ENCODE measurements around the gene CCDC89. TPM values are rescaled to one million over a fixed set of nuclear protein-coding genes. Genes with fewer than 3 reads are reported as not detected.
A peak's percentile ranks its signal among the peaks of the same experiment; 100 is the strongest.
"Not testable (repeated sequence)": the region's sequence is repeated elsewhere in the genome, so short reads cannot be mapped to it uniquely, and the experiment has no call there.

Gene CCDC89
- total and polyA plus RNA-seq, 5 donors from 2014 or later, result not detected

DNA sequence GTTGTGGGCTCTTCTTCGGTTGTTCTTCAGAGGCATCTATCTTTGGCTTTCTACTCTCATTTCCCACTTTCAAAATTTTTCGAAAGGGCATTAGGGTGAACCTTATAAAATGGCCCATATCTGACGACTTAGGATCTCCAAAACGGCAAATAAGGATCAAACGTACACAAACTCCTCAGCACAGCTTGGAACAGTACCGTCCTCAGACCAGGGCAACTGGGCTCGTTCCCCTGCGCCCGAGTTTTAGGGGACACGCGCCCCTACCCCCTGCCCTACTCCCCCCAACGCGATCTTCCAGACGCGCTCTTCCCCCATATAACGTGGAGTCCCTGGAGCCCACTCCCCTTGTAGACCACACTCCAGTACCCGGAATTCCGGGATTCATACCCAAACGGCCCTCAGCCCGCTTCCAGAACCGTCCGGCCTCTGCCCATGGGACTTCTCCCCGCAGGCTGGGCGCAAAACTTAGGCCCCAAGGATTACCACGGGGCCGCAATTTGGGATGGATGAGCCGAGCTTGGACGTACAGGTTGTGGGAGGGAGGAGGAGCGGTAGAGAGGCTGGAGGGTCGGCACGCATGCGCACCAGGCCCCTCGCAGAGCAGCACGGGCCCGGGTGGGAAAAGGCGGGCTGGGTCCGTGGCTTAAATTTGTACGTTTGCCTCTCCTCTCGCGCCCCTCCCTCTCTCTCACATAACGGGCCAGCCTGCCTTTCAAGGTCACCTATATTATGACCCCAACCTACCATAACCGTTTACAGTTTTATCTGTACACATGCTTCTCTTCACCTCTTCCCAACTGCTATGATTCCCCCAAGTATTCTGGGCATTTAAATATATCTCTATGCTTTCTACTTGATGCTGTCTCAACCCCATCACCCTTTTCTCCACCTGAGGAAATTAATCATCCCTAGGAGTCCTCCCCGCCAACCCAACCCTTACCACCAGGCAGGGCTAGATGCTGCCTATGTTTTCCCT lies 3.4 kb downstream of the CCDC89 start:
- Mint-ChIP-seq H3K4me3 (peak overlapping the region; percentile 56 to 94 (median 78)), H3K27me3 (peaks cover 51% of the 10 kb centered on the region), H3K4me1 (peaks cover 0 to 15% (median 6%) of the 10 kb centered on the region in 4 donors), H3K36me3 (no peaks in the 10 kb centered on the region), H3K9me3 (peaks cover 0 to 2% (median 0%) of the 10 kb centered on the region in 7 donors), H3K27ac (peak overlapping the region in 2 of 3 donors; percentile 40 to 74)
- DNase-seq, result peak; percentile 22 to 51 (median 31)
- Histone ChIP-seq H3K4me1 (ENCODE audit: control insufficient read depth, insufficient read depth, low read length, poor library complexity, severe bottlenecking) (peaks cover 7% of the 10 kb centered on the region), H3K27me3 (ENCODE audit: control insufficient read depth, insufficient read depth, low read length) (peaks cover 26% of the 10 kb centered on the region), H3K9me3 (ENCODE audit: control insufficient read depth in 2 of 2, low read length in 2 of 2) (no peaks in the 10 kb centered on the region), H3K4me3 (ENCODE audit: low read depth, low read length) (peak overlapping the region; percentile 51), H3K36me3 (ENCODE audit: control insufficient read depth, insufficient read depth, low read length) (no peaks in the 10 kb centered on the region), H3K27ac (ENCODE audit: insufficient read depth, low read length, poor library complexity, severe bottlenecking) (no peak overlapping the region)
- peak in 1 of 2 donors; percentile 37 for ATAC-seq (ENCODE audit: low read depth in 2 of 2)

GRCh38 chr11:85680897-85681296 lies 5.1 kb downstream of the CCDC89 start:
- DNase-seq, result peak in 1 of 3 donors; percentile 21

GRCh38 chr11:85679576-85679975 lies 6.4 kb downstream of the CCDC89 start:
- no peaks in the 10 kb centered on the region for H3K36me3 Mint-ChIP-seq
- H3K27me3 Mint-ChIP-seq, result peaks cover 35% of the 10 kb centered on the region
- Histone ChIP-seq H3K4me3 (ENCODE audit: low read depth, low read length) (no peak overlapping the region), H3K9me3 (ENCODE audit: control insufficient read depth in 2 of 2, low read length in 2 of 2) (no peaks in the 10 kb centered on the region), H3K36me3 (ENCODE audit: control insufficient read depth, insufficient read depth, low read length) (no peaks in the 10 kb centered on the region), H3K27me3 (ENCODE audit: control insufficient read depth, insufficient read depth, low read length) (peaks cover 21% of the 10 kb centered on the region), H3K27ac (ENCODE audit: insufficient read depth, low read length, poor library complexity, severe bottlenecking) (no peak overlapping the region), H3K4me1 (ENCODE audit: control insufficient read depth, insufficient read depth, low read length, poor library complexity, severe bottlenecking) (peaks cover 7% of the 10 kb centered on the region)
- H3K9me3 Mint-ChIP-seq, result peaks cover 0 to 4% (median 0%) of the 10 kb centered on the region in 7 donors
- DNase-seq (no peak), ATAC-seq (ENCODE audit: low read depth in 2 of 2) (no peak)
- H3K4me3 Mint-ChIP-seq, result no peak overlapping the region
- H3K4me1 Mint-ChIP-seq, result peaks cover 0 to 15% (median 6%) of the 10 kb centered on the region in 4 donors
- H3K27ac Mint-ChIP-seq, result no peak overlapping the region

More at GRCh38 chr11:85680897-85681296, 5.1 kb downstream of the CCDC89 start:
- Mint-ChIP-seq H3K4me1 (peaks cover 0 to 15% (median 6%) of the 10 kb centered on the region in 4 donors), H3K27ac (no peak overlapping the region), H3K27me3 (peaks cover 42% of the 10 kb centered on the region), H3K4me3 (no peak overlapping the region), H3K9me3 (peaks cover 0 to 2% (median 0%) of the 10 kb centered on the region in 7 donors), H3K36me3 (no peaks in the 10 kb centered on the region)
- ATAC-seq (ENCODE audit: low read depth in 2 of 2), result peak in 1 of 2 donors; percentile 22
- Histone ChIP-seq H3K4me3 (ENCODE audit: low read depth, low read length) (no peak overlapping the region), H3K4me1 (ENCODE audit: control insufficient read depth, insufficient read depth, low read length, poor library complexity, severe bottlenecking) (peaks cover 7% of the 10 kb centered on the region), H3K27ac (ENCODE audit: insufficient read depth, low read length, poor library complexity, severe bottlenecking) (no peak overlapping the region), H3K27me3 (ENCODE audit: control insufficient read depth, insufficient read depth, low read length) (peaks cover 21% of the 10 kb centered on the region), H3K36me3 (ENCODE audit: control insufficient read depth, insufficient read depth, low read length) (no peaks in the 10 kb centered on the region), H3K9me3 (ENCODE audit: control insufficient read depth in 2 of 2, low read length in 2 of 2) (no peaks in the 10 kb centered on the region)

DNA sequence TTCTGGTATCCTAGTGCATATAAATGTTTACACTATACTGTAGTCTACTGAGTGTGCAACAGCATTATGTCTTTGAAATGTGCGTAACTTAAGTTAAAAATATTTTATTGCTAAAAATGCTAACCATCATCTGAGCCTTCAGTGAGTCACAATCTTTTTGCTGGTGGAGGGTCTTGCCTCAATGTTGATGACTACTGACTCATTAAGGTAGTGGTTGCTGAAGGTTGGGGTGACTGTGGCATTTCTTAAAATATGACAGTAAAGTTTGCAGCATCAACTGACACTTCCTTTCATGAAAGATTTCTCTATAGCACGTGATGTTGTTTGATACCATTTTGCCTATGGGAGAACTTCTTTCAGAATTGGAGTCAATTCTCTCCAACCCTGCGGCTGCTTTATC lies 12.6 kb downstream of the CCDC89 start:
- peak in 1 of 3 donors; percentile 15 for DNase-seq
- no peaks in the 10 kb centered on the region for H3K9me3 ChIP-seq (ENCODE audit: control insufficient read depth in 2 of 2, low read length in 2 of 2)
- H3K36me3 ChIP-seq (ENCODE audit: control insufficient read depth, insufficient read depth, low read length), result no peaks in the 10 kb centered on the region
- no peaks in the 10 kb centered on the region for H3K4me1 ChIP-seq (ENCODE audit: control insufficient read depth, insufficient read depth, low read length, poor library complexity, severe bottlenecking)
- no peaks in the 10 kb centered on the region for H3K27me3 Mint-ChIP-seq
- no peak overlapping the region for H3K27ac Mint-ChIP-seq
- peaks cover 0 to 4% (median 1%) of the 10 kb centered on the region in 7 donors for H3K9me3 Mint-ChIP-seq
- no peak overlapping the region for H3K4me3 ChIP-seq (ENCODE audit: low read depth, low read length)
- H3K36me3 Mint-ChIP-seq, result no peaks in the 10 kb centered on the region
- no peak for ATAC-seq (ENCODE audit: low read depth in 2 of 2)
- no peaks in the 10 kb centered on the region for H3K4me1 Mint-ChIP-seq
- H3K27me3 ChIP-seq (ENCODE audit: control insufficient read depth, insufficient read depth, low read length), result peaks cover 3% of the 10 kb centered on the region
- H3K27ac ChIP-seq (ENCODE audit: insufficient read depth, low read length, poor library complexity, severe bottlenecking), result no peak overlapping the region
- H3K4me3 Mint-ChIP-seq, result no peak overlapping the region

- H3K4me1 ChIP-seq (ENCODE audit: control insufficient read depth, insufficient read depth, low read length, poor library complexity, severe bottlenecking), result no peaks in the 10 kb centered on the region
- peaks cover 0 to 4% (median 1%) of the 10 kb centered on the region in 7 donors for H3K9me3 Mint-ChIP-seq
- H3K27ac Mint-ChIP-seq, result no peak overlapping the region
- peaks cover 3% of the 10 kb centered on the region for H3K27me3 ChIP-seq (ENCODE audit: control insufficient read depth, insufficient read depth, low read length)
- no peaks in the 10 kb centered on the region for H3K36me3 ChIP-seq (ENCODE audit: control insufficient read depth, insufficient read depth, low read length)
- H3K27me3 Mint-ChIP-seq, result no peaks in the 10 kb centered on the region
- H3K4me1 Mint-ChIP-seq, result no peaks in the 10 kb centered on the region
- DNase-seq (no peak), ATAC-seq (ENCODE audit: low read depth in 2 of 2) (no peak)
- H3K9me3 ChIP-seq (ENCODE audit: control insufficient read depth in 2 of 2, low read length in 2 of 2), result no peaks in the 10 kb centered on the region
- H3K4me3 Mint-ChIP-seq, result no peak overlapping the region
- H3K27ac ChIP-seq (ENCODE audit: insufficient read depth, low read length, poor library complexity, severe bottlenecking), result no peak overlapping the region
- no peak overlapping the region for H3K4me3 ChIP-seq (ENCODE audit: low read depth, low read length)
- no peaks in the 10 kb centered on the region for H3K36me3 Mint-ChIP-seq
Measured at GRCh38 chr11:85672105-85672902, 13.7 kb downstream of the CCDC89 start.

DNA sequence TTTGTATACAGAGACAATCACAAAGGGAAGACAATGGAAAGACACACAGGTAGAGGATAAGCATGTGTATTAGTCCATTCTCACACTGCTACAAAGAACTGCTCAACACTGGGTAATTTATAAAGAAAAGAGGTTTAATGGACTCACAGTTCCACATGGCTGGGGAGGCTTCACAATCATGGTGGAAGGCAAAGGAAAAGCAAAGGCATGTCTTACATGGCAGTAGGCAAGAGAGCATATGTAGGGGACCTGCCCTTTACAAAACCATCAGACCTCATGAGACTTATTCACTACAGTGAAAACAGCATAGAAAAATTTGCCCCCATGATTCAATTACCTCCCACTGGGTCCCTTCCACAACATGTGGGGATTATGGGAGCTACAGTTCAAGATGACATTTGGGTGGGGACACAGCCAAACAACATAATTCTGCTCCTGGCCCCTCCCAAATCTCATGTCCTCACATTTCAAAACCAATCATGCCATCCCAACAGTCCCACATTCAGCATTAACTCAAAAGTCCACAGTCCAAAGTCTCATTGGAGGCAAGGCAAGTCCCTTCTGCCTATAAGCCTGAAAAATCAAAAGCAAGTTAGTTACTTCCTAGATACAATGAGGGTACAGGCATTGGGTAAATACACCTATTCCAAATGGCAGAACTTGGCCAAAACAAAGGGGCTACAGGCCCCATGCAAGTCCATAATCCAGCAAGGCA lies 14.9 kb downstream of the CCDC89 start:
- not testable (repeated sequence) for H3K4me3 Mint-ChIP-seq; H3K27me3 ChIP-seq (ENCODE audit: control insufficient read depth, insufficient read depth, low read length); DNase-seq; H3K27ac Mint-ChIP-seq; H3K9me3 ChIP-seq (ENCODE audit: control insufficient read depth in 2 of 2, low read length in 2 of 2); H3K4me3 ChIP-seq (ENCODE audit: low read depth, low read length); H3K9me3 Mint-ChIP-seq; H3K27me3 Mint-ChIP-seq; H3K36me3 ChIP-seq (ENCODE audit: control insufficient read depth, insufficient read depth, low read length); H3K36me3 Mint-ChIP-seq; H3K4me1 Mint-ChIP-seq; H3K4me1 ChIP-seq (ENCODE audit: control insufficient read depth, insufficient read depth, low read length, poor library complexity, severe bottlenecking); H3K27ac ChIP-seq (ENCODE audit: insufficient read depth, low read length, poor library complexity, severe bottlenecking); ATAC-seq (ENCODE audit: low read depth in 2 of 2)

DNA sequence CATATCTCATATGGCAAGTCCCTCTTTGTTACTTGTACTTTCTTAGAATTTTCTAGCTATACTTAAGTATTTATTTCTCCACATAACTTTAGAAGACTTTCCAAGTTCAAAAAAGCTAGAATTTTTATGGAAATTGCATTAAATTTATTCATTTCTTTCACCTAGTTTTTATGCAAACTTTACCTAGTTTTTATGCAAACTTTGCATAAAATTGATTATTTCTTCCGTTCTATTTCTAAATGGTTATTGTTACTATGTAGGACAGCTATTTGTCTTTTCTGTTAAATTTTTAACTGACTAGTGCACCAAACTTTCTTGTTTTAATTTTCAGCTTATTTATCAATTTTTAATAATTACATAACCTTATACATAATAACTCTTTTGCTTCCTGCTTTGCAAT lies 17.8 kb downstream of the CCDC89 start:
- Histone ChIP-seq H3K9me3 (ENCODE audit: control insufficient read depth in 2 of 2, low read length in 2 of 2) (no peaks in the 10 kb centered on the region), H3K4me3 (ENCODE audit: low read depth, low read length) (no peak overlapping the region), H3K36me3 (ENCODE audit: control insufficient read depth, insufficient read depth, low read length) (no peaks in the 10 kb centered on the region), H3K27ac (ENCODE audit: insufficient read depth, low read length, poor library complexity, severe bottlenecking) (no peak overlapping the region), H3K27me3 (ENCODE audit: control insufficient read depth, insufficient read depth, low read length) (no peaks in the 10 kb centered on the region), H3K4me1 (ENCODE audit: control insufficient read depth, insufficient read depth, low read length, poor library complexity, severe bottlenecking) (peaks cover 6% of the 10 kb centered on the region)
- DNase-seq, result no peak
- Mint-ChIP-seq H3K27ac (no peak overlapping the region), H3K4me3 (peak overlapping the region in 2 of 4 donors; percentile 24 to 61), H3K4me1 (peaks cover 0 to 19% (median 11%) of the 10 kb centered on the region in 4 donors), H3K36me3 (no peaks in the 10 kb centered on the region), H3K9me3 (no peaks in the 10 kb centered on the region), H3K27me3 (no peaks in the 10 kb centered on the region)
- no peak for ATAC-seq (ENCODE audit: low read depth in 2 of 2)
